GM10847 (cell line): ENCODE measurements around the gene STX16.

Source experiments
- POLR2A ChIP-seq: IDR thresholded peaks from 2 replicates; pipeline ENCODE4 v1.6.1; 2011; ENCODE audit not compliant: insufficient read length; ENCODE audit errors: extremely low read depth

The STX16 gene

GRCh38 chr20:58654337-58654736 lies 3.3 kb downstream of the STX16 start:
- no peak for TF ChIP-seq POLR2A

- TF ChIP-seq POLR2A: no peak
Observed at GRCh38 chr20:58655328-58656107, 4.4 kb downstream of the STX16 start.

- TF ChIP-seq POLR2A: no peak
Observed at GRCh38 chr20:58656831-58657230, 5.7 kb downstream of the STX16 start.

GRCh38 chr20:58657262-58657661 lies 6.2 kb downstream of the STX16 start:
- TF ChIP-seq POLR2A: no peak

- TF ChIP-seq POLR2A: no peak
Observed at GRCh38 chr20:58657986-58658385, 6.9 kb downstream of the STX16 start.

GRCh38 chr20:58658760-58659159 lies 7.7 kb downstream of the STX16 start:
- TF ChIP-seq POLR2A: no peak

DNA sequence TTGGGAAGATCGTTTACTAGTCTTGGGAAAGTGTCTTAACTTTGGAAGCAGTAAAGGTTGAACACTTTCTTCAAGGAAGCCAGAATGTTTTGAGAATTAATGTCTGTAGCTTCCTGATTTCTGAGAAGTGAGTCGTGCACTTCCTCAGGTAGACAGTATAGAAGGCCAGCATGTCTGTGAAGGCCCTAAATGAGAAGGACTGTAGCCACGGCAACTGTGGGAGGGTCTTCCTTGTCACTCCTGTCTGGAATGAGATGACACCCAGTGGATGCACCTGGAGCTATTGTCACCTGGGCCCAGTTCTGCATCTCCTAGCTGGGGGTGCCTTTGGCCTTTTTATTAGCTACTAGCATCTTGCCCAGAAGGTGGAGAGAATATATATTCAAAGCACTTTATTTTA lies 8.8 kb downstream of the STX16 start:
- TF ChIP-seq POLR2A: no peak

DNA sequence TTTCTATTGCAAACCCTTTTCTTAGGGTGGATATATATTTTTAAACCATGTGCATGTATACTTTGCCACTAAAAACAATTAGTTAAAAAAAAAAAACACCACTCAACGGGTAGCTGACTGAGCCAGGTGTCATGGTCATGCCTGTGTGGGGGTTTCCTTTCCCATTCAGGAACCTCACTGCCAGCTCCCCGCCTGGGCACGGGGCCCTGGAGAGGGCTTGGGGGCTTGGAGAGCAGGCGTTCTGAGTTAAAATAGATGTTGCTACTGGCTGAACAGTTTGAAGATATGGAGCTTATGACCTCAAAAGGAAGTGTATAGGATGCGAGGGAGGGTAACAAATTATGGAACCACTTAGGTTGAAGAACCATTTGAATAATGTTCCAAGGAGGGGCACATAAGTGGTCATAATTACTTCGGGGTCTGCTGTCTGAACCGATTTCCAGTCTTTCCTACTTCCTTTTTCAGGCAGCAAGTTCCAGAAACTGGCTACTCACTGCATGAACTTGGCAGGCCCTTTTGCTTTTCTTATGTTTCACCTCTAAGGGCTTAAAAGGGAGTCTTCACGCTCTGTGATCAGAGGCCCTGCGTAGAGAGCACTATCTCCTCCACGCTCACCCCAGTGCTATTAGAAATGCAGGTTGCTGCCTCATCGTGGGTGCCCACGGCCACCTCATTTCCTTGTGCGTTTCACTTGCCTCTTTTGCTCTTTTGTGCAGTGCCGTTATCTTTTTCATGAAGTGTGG lies 9.9 kb downstream of the STX16 start:
- TF ChIP-seq POLR2A: no peak

DNA sequence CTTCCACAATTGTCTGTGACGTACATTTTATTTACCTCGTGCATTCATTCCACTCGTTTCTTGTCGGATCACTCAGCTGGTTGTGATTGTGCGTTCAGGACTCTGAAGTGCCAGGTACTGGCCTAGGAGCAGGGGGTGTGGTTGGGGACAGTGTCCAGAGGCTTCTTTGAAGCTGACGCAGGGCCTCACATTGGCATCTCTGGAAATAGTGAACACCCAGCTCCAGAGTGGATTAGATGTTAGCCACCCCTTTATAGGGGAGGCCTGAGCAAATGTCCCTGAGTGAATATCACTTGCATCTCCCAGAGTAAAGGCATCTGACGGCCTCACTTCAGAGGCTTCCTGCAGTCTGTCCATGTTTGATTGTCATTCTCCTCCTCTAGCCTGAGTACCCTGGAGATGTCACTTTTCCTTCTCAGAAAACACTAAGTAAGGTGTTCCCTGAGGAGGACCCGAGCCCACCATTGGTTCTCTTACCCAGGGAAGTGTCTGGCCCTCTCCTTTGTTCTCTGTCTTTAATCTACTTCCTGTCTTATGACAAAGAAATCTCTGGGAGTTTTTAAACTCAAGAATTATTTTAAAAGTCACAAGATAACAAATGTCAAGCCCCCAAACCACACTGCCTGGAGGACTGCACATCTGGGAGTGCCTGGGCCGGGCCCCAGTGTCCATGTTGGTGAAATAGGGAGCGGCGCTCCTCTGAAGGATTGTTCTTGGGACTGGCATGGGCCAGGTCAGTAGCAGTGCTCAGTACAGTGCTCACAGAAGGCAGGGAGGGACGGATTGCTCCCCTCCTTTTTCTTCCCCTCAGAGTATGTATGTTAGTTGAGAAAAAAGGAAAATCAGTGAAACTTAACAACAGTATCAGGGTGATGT lies 10.8 kb downstream of the STX16 start:
- TF ChIP-seq POLR2A: no peak

- no peak for TF ChIP-seq POLR2A
Observed at GRCh38 chr20:58664331-58664730, 13.2 kb downstream of the STX16 start.

DNA sequence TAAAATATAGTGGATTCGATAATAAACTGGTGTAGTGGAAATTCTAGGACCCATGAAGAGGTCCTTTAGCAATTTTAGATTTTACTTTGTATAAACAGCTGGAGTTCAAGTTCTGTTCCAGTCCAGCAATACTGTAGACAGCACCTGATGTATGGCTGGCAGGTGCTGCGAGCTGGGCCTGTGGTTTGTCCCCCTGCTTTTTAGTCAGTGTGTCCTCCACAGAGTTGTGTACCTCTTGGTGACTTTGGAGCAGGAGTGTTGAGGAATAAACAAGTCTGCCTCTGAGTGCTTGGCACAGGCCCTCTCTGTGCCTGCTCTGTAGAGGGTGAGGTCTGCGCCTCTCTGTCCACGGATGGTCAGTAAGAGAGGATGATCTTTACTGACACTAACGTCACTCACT lies 13.8 kb downstream of the STX16 start:
- no peak for TF ChIP-seq POLR2A

DNA sequence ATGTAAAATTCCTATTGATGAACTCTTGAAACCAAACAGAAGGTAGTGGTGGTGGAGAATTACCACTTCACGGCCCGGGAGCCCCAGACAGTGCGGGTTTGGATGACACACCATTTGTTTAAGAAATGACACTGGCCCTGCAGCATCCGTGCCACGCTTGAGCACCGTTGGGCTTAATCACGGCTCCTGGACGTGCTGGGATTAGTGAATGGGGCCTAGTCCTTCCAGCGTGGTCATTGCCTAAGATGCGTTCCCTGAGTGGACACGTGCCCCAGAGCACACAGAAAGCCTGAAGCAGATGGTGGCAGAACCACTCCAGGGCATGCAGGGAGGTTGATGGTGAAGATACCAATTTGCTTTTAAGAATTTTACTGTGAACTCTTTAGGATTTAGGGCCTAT lies 14.5 kb downstream of the STX16 start:
- TF ChIP-seq POLR2A: no peak

DNA sequence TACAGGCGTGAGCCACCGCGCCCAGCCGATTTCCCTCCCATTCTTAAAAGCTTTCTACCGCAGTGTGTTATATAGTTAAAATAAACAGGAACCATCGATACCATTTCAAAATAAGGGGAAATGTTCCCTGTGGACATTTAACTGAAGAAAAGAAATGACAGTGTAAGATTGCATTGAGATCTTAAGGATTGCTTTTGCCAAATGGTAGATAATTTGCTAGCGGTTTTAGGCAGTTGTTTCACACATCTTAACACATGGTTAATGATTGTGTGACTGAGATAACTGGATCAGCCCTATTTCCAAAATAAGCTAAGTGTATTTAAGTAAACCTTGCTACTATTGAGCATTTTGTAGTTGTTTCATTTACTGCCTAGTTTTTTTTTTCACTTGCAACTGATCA lies 15.6 kb downstream of the STX16 start:
- no peak for TF ChIP-seq POLR2A

- TF ChIP-seq POLR2A: no peak
Observed at GRCh38 chr20:58667975-58668374, 16.9 kb downstream of the STX16 start.

DNA sequence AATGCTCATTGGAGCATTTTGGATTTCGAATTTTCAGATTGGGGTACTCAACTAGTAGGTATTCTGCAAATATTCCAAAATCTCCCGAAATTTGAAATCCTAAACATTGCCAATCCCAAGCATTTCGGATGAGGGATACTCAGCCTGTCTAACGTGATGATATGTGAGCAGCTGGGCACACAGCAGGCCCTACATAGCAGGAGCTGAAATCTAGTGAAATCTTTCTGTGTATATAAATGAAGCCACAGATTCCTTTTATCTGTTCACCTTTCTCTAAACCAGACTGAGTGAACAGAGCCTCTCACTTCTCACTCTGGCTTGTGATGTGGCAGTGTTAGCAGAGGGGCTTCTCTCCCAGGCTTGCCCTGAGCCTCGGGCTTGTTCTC lies 17.8 kb downstream of the STX16 start:
- TF ChIP-seq POLR2A: no peak
